IPS DF 6.9 (cell line): Measurements from ENCODE around the gene CHMP1A.
"Not testable (repeated sequence)": the region's sequence is repeated elsewhere in the genome, so short reads cannot be mapped to it uniquely, and the experiment has no call there.

Experiments
- DNase-seq: peaks from one replicate; pipeline ENCODE4 v3.0.0-alpha.2; 2013; ENCODE audit warnings: low read depth, low spot score
- H3K27ac ChIP-seq: one replicate; pipeline ENCODE4 v1.5.1; 2013; ENCODE audit warnings: low read length, control low read depth
- H3K27me3 ChIP-seq: 2 replicates; pipeline ENCODE4 v1.6.1; 2013; ENCODE audit warnings: mild to moderate bottlenecking, low read length; ENCODE audit not compliant: control insufficient read depth, insufficient read depth
- H3K36me3 ChIP-seq: 2 replicates; pipeline ENCODE4 v1.6.1; 2013; ENCODE audit warnings: low read length; ENCODE audit not compliant: control insufficient read depth, insufficient read depth
- H3K4me1 ChIP-seq: 2 replicates; pipeline ENCODE4 v1.6.1; 2013; ENCODE audit warnings: low read length; ENCODE audit not compliant: control insufficient read depth, insufficient read depth
- H3K4me3 ChIP-seq: 2 replicates; pipeline ENCODE4 v1.5.1; 2013; ENCODE audit warnings: mild to moderate bottlenecking, low read length
- H3K9me3 ChIP-seq: 2 replicates; pipeline ENCODE4 v1.6.1; 2013; ENCODE audit warnings: low read length, inconsistent platforms; ENCODE audit not compliant: control insufficient read depth, insufficient read depth
- WGBS: extraction: QIAGEN DNeasy Blood & Tissue Kit; methylation state at CpG from one replicate; pipeline ENCODE4 v1.1.7; 2013; ENCODE audit warnings: mixed read lengths, missing lambda C conversion rate; ENCODE audit not compliant: insufficient read length, insufficient coverage; 5-methylcytosine and 5-hydroxymethylcytosine counted together

Gene CHMP1A

GRCh38 chr16:89641458-89642119, 15.9 kb downstream of the CHMP1A start:
- Histone ChIP-seq H3K36me3 (peaks cover 18% of the 10 kb centered on the region), H3K27me3 (no peaks in the 10 kb centered on the region), H3K4me3 (no peak overlapping the region), H3K4me1 (no peaks in the 10 kb centered on the region), H3K27ac (no peak overlapping the region), H3K9me3 (no peaks in the 10 kb centered on the region)
- WGBS: no CpG with 5 or more reads among the region's 14 CpGs
- no peak for DNase-seq

GRCh38 chr16:89639385-89639784, 18.1 kb downstream of the CHMP1A start:
- WGBS: no CpG with 5 or more reads among the region's 6 CpGs
- DNase-seq: no peak
- no peak overlapping the region for H3K27ac ChIP-seq
- no peaks in the 10 kb centered on the region for H3K27me3 ChIP-seq
- H3K4me3 ChIP-seq: no peak overlapping the region
- no peaks in the 10 kb centered on the region; the same call in 1 of the 2 replicates for H3K36me3 ChIP-seq
- H3K4me1 ChIP-seq: peaks cover 2% of the 10 kb centered on the region; the same call in 1 of the 2 replicates
- no peaks in the 10 kb centered on the region for H3K9me3 ChIP-seq

- Histone ChIP-seq H3K4me3 (no peak overlapping the region), H3K27ac (no peak overlapping the region), H3K27me3 (no peaks in the 10 kb centered on the region), H3K4me1 (peaks cover 2% of the 10 kb centered on the region; the same call in 1 of the 2 replicates), H3K36me3 (no peaks in the 10 kb centered on the region), H3K9me3 (no peaks in the 10 kb centered on the region)
- DNase-seq: no peak
- no CpG with 5 or more reads among the region's 10 CpGs for WGBS
Observed at GRCh38 chr16:89638455-89638854, 19.1 kb downstream of the CHMP1A start.

GRCh38 chr16:89637379-89637778, 20.1 kb downstream of the CHMP1A start:
- no peak for DNase-seq
- WGBS: no CpG with 5 or more reads among the region's 10 CpGs
- Histone ChIP-seq H3K27ac (no peak overlapping the region), H3K4me3 (no peak overlapping the region), H3K36me3 (no peaks in the 10 kb centered on the region), H3K27me3 (no peaks in the 10 kb centered on the region), H3K4me1 (peaks cover 2% of the 10 kb centered on the region; the same call in 1 of the 2 replicates), H3K9me3 (no peaks in the 10 kb centered on the region)

- Histone ChIP-seq H3K36me3 (no peaks in the 10 kb centered on the region), H3K27ac (no peak overlapping the region), H3K4me3 (no peak overlapping the region), H3K4me1 (peaks cover 2% of the 10 kb centered on the region; the same call in 1 of the 2 replicates), H3K9me3 (no peaks in the 10 kb centered on the region), H3K27me3 (no peaks in the 10 kb centered on the region)
- no peak for DNase-seq
- no CpG with 5 or more reads among the region's 12 CpGs for whole genome bisulfite sequencing
Observed at GRCh38 chr16:89636663-89637062, 20.8 kb downstream of the CHMP1A start.

GRCh38 chr16:89634463-89635385, 22.8 kb downstream of the CHMP1A start:
- not testable (repeated sequence) for H3K27me3 ChIP-seq, H3K4me3 ChIP-seq, H3K36me3 ChIP-seq, H3K27ac ChIP-seq, H3K9me3 ChIP-seq, DNase-seq, H3K4me1 ChIP-seq
- 100% methylated on average over 1 of the region's 2 CpGs for WGBS

- H3K27me3 ChIP-seq: no peaks in the 10 kb centered on the region
- no peak overlapping the region for H3K27ac ChIP-seq
- H3K4me3 ChIP-seq: no peak overlapping the region
- H3K9me3 ChIP-seq: no peaks in the 10 kb centered on the region
- no peaks in the 10 kb centered on the region for H3K36me3 ChIP-seq
- no CpG with 5 or more reads among the region's 19 CpGs for WGBS
- no peak for DNase-seq
- peaks cover 4% of the 10 kb centered on the region; the same call in 1 of the 2 replicates for H3K4me1 ChIP-seq
Observed at GRCh38 chr16:89633064-89633631, 24.4 kb downstream of the CHMP1A start.

GRCh38 chr16:89629827-89630610, 27.5 kb downstream of the CHMP1A start:
- Histone ChIP-seq H3K27me3 (no peaks in the 10 kb centered on the region), H3K4me1 (peaks cover 2% of the 10 kb centered on the region; the same call in 1 of the 2 replicates), H3K4me3 (no peak overlapping the region), H3K27ac (no peak overlapping the region), H3K9me3 (no peaks in the 10 kb centered on the region), H3K36me3 (no peaks in the 10 kb centered on the region)
- WGBS: no CpG with 5 or more reads among the region's 17 CpGs
- DNase-seq: no peak

- Histone ChIP-seq H3K27ac (no peak overlapping the region), H3K27me3 (no peaks in the 10 kb centered on the region; the same call in 1 of the 2 replicates), H3K4me3 (no peak overlapping the region), H3K9me3 (no peaks in the 10 kb centered on the region), H3K36me3 (no peaks in the 10 kb centered on the region), H3K4me1 (peaks cover 6% of the 10 kb centered on the region)
- DNase-seq: no peak
- WGBS: no CpG with 5 or more reads among the region's 21 CpGs
Observed at GRCh38 chr16:89624777-89625761, 32.4 kb downstream of the CHMP1A start.
